ENCODE measurements around the gene HIBCH. TPM values are rescaled to one million over a fixed set of nuclear protein-coding genes. Genes with fewer than 3 reads are reported as not detected.
"Not testable (repeated sequence)": the region's sequence is repeated elsewhere in the genome, so short reads cannot be mapped to it uniquely, and the experiment has no call there.

Gene HIBCH
- total RNA-seq, 2 experiments from 2014 or later: 15.6 to 29.7 TPM

DNA sequence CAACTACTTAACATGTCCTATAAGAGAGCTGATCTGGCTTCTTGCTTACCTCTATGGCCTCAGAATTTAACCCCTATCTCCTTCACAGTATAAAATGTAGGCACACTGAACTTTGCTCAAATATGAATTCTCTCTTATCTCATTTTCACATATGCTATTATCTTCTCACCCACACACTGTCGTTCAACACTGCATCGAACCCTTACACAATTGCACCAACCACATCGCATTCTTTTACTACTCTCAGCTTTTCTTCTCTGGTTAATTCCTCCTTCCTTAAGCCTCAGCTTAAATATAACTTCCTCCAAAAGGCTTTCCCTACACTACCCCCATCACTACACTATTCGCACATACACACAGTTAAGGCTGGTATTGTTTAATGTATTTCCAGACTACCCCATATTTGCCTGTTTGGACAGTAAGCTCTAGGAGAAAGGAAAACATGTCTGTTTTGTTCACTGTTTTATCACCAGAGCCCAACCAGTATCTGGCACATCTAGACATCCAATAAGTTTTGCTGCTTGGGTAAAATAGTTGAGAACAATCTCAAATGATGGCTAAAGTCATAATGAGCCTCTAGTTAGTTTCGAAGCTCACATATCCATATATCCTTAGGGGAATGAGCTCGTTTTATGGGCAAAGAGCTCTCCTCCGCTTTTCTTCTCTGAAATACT, 47.7 kb downstream of the HIBCH start:
- H3K4me2 ChIP-seq (ENCODE audit: low read length): no peak overlapping the region
- no peak for TF ChIP-seq CTCF (conservative IDR thresholded peaks at IDR 0.05; ENCODE audit: low read length)
- no peak for TF ChIP-seq EZH2phosphoT487 (IDR thresholded peaks at IDR 0.05; ENCODE audit: borderline replicate concordance, low read depth, low read length)
- BruUV-seq (replicated peaks): no TSS peak
- POLR2A ChIA-PET: interaction anchor here (0.6 to 0.7 kb wide), 2 partner anchors 28 to 179 kb away, joined by 3 to 6 read pairs; no protein-coding TSS in a partner anchor
- intact Hi-C loops (cut with micrococcal nuclease; ENCODE audit: unreplicated experiment): no loop called here
- no peak overlapping the region for H3K4me3 ChIP-seq (ENCODE audit: low read depth, low read length, poor library complexity, severe bottlenecking)
- H3K27ac ChIP-seq (ENCODE audit: low read depth, low read length, poor library complexity, severe bottlenecking): no peak overlapping the region
- CTCF ChIA-PET (ENCODE audit: unreplicated experiment): no interaction called here
- no peak overlapping the region for H2AFZ ChIP-seq (ENCODE audit: low read length)
- H3K9me2 ChIP-seq (ENCODE audit: insufficient read depth, low read length): no peaks in the 10 kb centered on the region
- DNase-seq (ENCODE audit: low spot score): no peak
- no peaks in the 10 kb centered on the region for H4K20me1 ChIP-seq (ENCODE audit: insufficient read depth, low read length)
- no peaks in the 10 kb centered on the region for H3K36me3 ChIP-seq (ENCODE audit: insufficient read depth, low read length)
- H3K9me3 ChIP-seq (ENCODE audit: low read length): no peaks in the 10 kb centered on the region
- H3K79me2 ChIP-seq (ENCODE audit: insufficient read depth, low read depth, low read length): no peaks in the 10 kb centered on the region
- no peaks in the 10 kb centered on the region for H3K4me1 ChIP-seq (ENCODE audit: insufficient read depth, low read length, poor library complexity, severe bottlenecking)

- ChIA-PET POLR2A (interaction anchor here (0.6 kb wide), 2 partner anchors 27 to 150 kb away, joined by 5 read pairs; no protein-coding TSS in a partner anchor), CTCF (ENCODE audit: unreplicated experiment) (no interaction called here)
- no peak overlapping the region for H3K27ac ChIP-seq (ENCODE audit: low read depth, low read length, poor library complexity, severe bottlenecking)
- no TSS peak for BruUV-seq (replicated peaks)
- H3K36me3 ChIP-seq (ENCODE audit: insufficient read depth, low read length): no peaks in the 10 kb centered on the region
- no peak overlapping the region for H2AFZ ChIP-seq (ENCODE audit: low read length)
- TF ChIP-seq EZH2phosphoT487 (IDR thresholded peaks at IDR 0.05; ENCODE audit: borderline replicate concordance, low read depth, low read length) (no peak), CTCF (conservative IDR thresholded peaks at IDR 0.05; ENCODE audit: low read length) (no peak)
- H3K4me2 ChIP-seq (ENCODE audit: low read length): no peak overlapping the region
- DNase-seq (ENCODE audit: low spot score): no peak
- H4K20me1 ChIP-seq (ENCODE audit: insufficient read depth, low read length): no peaks in the 10 kb centered on the region
- H3K79me2 ChIP-seq (ENCODE audit: insufficient read depth, low read depth, low read length): no peaks in the 10 kb centered on the region
- H3K9me3 ChIP-seq (ENCODE audit: low read length): peaks cover 2% of the 10 kb centered on the region; the same call in 1 of the 2 replicates
- H3K4me3 ChIP-seq (ENCODE audit: low read depth, low read length, poor library complexity, severe bottlenecking): no peak overlapping the region
- intact Hi-C loops (cut with micrococcal nuclease; ENCODE audit: unreplicated experiment): no loop called here
- H3K4me1 ChIP-seq (ENCODE audit: insufficient read depth, low read length, poor library complexity, severe bottlenecking): no peaks in the 10 kb centered on the region
- no peaks in the 10 kb centered on the region for H3K9me2 ChIP-seq (ENCODE audit: insufficient read depth, low read length)
Observed at GRCh38 chr2:190270298-190270697, 49.3 kb downstream of the HIBCH start.

- H3K36me3 ChIP-seq (ENCODE audit: insufficient read depth, low read length); H3K27ac ChIP-seq (ENCODE audit: low read depth, low read length, poor library complexity, severe bottlenecking); H3K9me3 ChIP-seq (ENCODE audit: low read length); H3K4me1 ChIP-seq (ENCODE audit: insufficient read depth, low read length, poor library complexity, severe bottlenecking); DNase-seq (ENCODE audit: low spot score); H3K79me2 ChIP-seq (ENCODE audit: insufficient read depth, low read depth, low read length); H3K9me2 ChIP-seq (ENCODE audit: insufficient read depth, low read length); CTCF ChIA-PET (ENCODE audit: unreplicated experiment); BruUV-seq (replicated peaks); H3K4me2 ChIP-seq (ENCODE audit: low read length); H2AFZ ChIP-seq (ENCODE audit: low read length); H3K4me3 ChIP-seq (ENCODE audit: low read depth, low read length, poor library complexity, severe bottlenecking); intact Hi-C loops (cut with micrococcal nuclease; ENCODE audit: unreplicated experiment); H4K20me1 ChIP-seq (ENCODE audit: insufficient read depth, low read length): not testable (repeated sequence)
- POLR2A ChIA-PET: interaction anchor here (0.6 kb wide), 2 partner anchors 27 to 149 kb away, joined by 5 read pairs; no protein-coding TSS in a partner anchor
Observed at GRCh38 chr2:190269699-190270098, 49.9 kb downstream of the HIBCH start.
